Measurements from ENCODE around the gene UPK2.
"Not testable (repeated sequence)": the region's sequence is repeated elsewhere in the genome, so short reads cannot be mapped to it uniquely, and the experiment has no call there.

UPK2 gene

DNA sequence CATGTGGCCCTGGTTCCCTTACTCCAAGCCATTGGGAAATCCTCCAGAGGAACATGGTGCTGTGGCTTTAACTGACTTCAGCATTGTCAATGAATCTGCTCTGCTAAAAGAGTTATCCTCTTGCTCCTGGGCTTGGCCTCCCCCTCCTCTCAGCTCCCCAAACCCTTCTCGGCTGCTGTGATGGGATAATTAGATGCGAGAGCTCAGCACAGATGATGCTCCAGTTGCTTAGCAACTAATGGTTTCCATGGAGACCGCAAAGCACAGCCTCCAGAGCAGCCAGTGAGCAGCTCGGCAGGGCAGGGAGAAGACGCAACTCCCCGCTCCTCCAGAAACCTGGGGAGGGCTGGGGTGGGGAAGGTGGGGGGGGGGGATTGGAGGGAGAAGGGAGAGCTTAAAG lies 2.8 kb upstream of the UPK2 start:
- Histone ChIP-seq H3K4me3 (ENCODE audit: low read depth in 1 of 2, low read length in 2 of 2) (no peak overlapping the region), H3K4me2 (ENCODE audit: insufficient read depth, low read length) (no peak overlapping the region), H2AFZ (ENCODE audit: low read depth, low read length) (no peak overlapping the region), H3K27me3 (ENCODE audit: insufficient read depth, low read length, poor library complexity) (peaks cover under 1% of the 10 kb centered on the region), H3K79me2 (ENCODE audit: insufficient read depth, low read length) (no peaks in the 10 kb centered on the region), H3K36me3 (ENCODE audit: insufficient read depth, low read length) (no peaks in the 10 kb centered on the region), H3K4me1 (ENCODE audit: insufficient read depth, low read length) (no peaks in the 10 kb centered on the region), H3K27ac (ENCODE audit: low read length) (no peak overlapping the region), H4K20me1 (ENCODE audit: insufficient read depth, low read length) (no peaks in the 10 kb centered on the region), H3K9me3 (ENCODE audit: insufficient read depth, low read length, severe bottlenecking) (no peaks in the 10 kb centered on the region), H3K9ac (ENCODE audit: low read depth, low read length) (no peak overlapping the region)
- peak; percentile 21 for DNase-seq
- no peak for TF ChIP-seq EZH2 (IDR thresholded peaks at IDR 0.05; ENCODE audit: borderline replicate concordance, low read depth, low read length, severe bottlenecking)
- no peak for TF ChIP-seq CTCF (IDR thresholded peaks at IDR 0.05; ENCODE audit: borderline replicate concordance, extremely low read depth, low read length, poor library complexity, severe bottlenecking)
- ATAC-seq (ENCODE audit: insufficient read depth, low read depth) = no peak

GRCh38 chr11:118953976-118954375 lies 2.1 kb upstream of the UPK2 start:
- not testable (repeated sequence) for ATAC-seq (ENCODE audit: insufficient read depth, low read depth); H3K4me1 ChIP-seq (ENCODE audit: insufficient read depth, low read length); H3K27ac ChIP-seq (ENCODE audit: low read length); H4K20me1 ChIP-seq (ENCODE audit: insufficient read depth, low read length); H3K27me3 ChIP-seq (ENCODE audit: insufficient read depth, low read length, poor library complexity); H2AFZ ChIP-seq (ENCODE audit: low read depth, low read length); H3K79me2 ChIP-seq (ENCODE audit: insufficient read depth, low read length); H3K36me3 ChIP-seq (ENCODE audit: insufficient read depth, low read length); H3K9me3 ChIP-seq (ENCODE audit: insufficient read depth, low read length, severe bottlenecking); H3K4me3 ChIP-seq (ENCODE audit: low read depth in 1 of 2, low read length in 2 of 2); H3K4me2 ChIP-seq (ENCODE audit: insufficient read depth, low read length); H3K9ac ChIP-seq (ENCODE audit: low read depth, low read length); DNase-seq

- no peak overlapping the region for H3K27ac ChIP-seq (ENCODE audit: low read length)
- H3K9me3 ChIP-seq (ENCODE audit: insufficient read depth, low read length, severe bottlenecking) = no peaks in the 10 kb centered on the region
- no peak overlapping the region for H3K9ac ChIP-seq (ENCODE audit: low read depth, low read length)
- no peak overlapping the region for H3K4me2 ChIP-seq (ENCODE audit: insufficient read depth, low read length)
- ATAC-seq (ENCODE audit: insufficient read depth, low read depth) = peak; percentile 17; the same call in 1 of the 3 replicates
- no peaks in the 10 kb centered on the region for H3K27me3 ChIP-seq (ENCODE audit: insufficient read depth, low read length, poor library complexity)
- DNase-seq = no peak
- H2AFZ ChIP-seq (ENCODE audit: low read depth, low read length) = no peak overlapping the region
- no peak for TF ChIP-seq CTCF (IDR thresholded peaks at IDR 0.05; ENCODE audit: borderline replicate concordance, extremely low read depth, low read length, poor library complexity, severe bottlenecking)
- TF ChIP-seq EZH2 (IDR thresholded peaks at IDR 0.05; ENCODE audit: borderline replicate concordance, low read depth, low read length, severe bottlenecking) = no peak
- no peaks in the 10 kb centered on the region for H3K79me2 ChIP-seq (ENCODE audit: insufficient read depth, low read length)
- no peak overlapping the region for H3K4me3 ChIP-seq (ENCODE audit: low read depth in 1 of 2, low read length in 2 of 2)
- no peaks in the 10 kb centered on the region for H3K36me3 ChIP-seq (ENCODE audit: insufficient read depth, low read length)
- no peaks in the 10 kb centered on the region for H4K20me1 ChIP-seq (ENCODE audit: insufficient read depth, low read length)
- no peaks in the 10 kb centered on the region for H3K4me1 ChIP-seq (ENCODE audit: insufficient read depth, low read length)
These were observed 860 bp downstream of the UPK2 start for GRCh38 chr11:118956847-118957469.

DNA sequence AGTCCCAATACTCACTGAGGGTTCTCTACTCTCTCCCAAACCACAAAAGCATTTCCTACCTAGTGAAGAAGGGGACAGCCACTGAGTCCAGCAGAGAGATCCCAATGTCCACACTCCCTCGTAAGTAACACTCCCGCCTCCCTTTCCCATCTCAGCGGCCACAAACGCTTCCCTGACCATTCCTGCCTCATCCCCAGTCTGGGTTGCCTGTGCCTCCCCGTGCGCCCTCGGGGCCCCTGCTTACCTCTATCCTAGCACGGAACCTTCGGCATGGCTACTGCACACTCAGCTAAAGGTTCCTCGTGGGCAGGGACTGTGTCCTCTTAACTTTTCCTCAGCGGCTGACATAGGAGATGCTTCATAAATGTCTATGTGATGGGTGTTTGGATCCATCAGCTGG lies 1.5 kb downstream of the UPK2 start:
- Histone ChIP-seq H2AFZ (ENCODE audit: low read depth, low read length) (no peak overlapping the region), H3K27me3 (ENCODE audit: insufficient read depth, low read length, poor library complexity) (no peaks in the 10 kb centered on the region), H3K27ac (ENCODE audit: low read length) (no peak overlapping the region), H3K4me3 (ENCODE audit: low read depth in 1 of 2, low read length in 2 of 2) (no peak overlapping the region), H3K4me2 (ENCODE audit: insufficient read depth, low read length) (no peak overlapping the region), H3K36me3 (ENCODE audit: insufficient read depth, low read length) (no peaks in the 10 kb centered on the region), H3K9me3 (ENCODE audit: insufficient read depth, low read length, severe bottlenecking) (no peaks in the 10 kb centered on the region), H4K20me1 (ENCODE audit: insufficient read depth, low read length) (no peaks in the 10 kb centered on the region), H3K79me2 (ENCODE audit: insufficient read depth, low read length) (no peaks in the 10 kb centered on the region), H3K9ac (ENCODE audit: low read depth, low read length) (no peak overlapping the region), H3K4me1 (ENCODE audit: insufficient read depth, low read length) (no peaks in the 10 kb centered on the region)
- ATAC-seq (ENCODE audit: insufficient read depth, low read depth) (no peak), DNase-seq (no peak)
- TF ChIP-seq CTCF (IDR thresholded peaks at IDR 0.05; ENCODE audit: borderline replicate concordance, extremely low read depth, low read length, poor library complexity, severe bottlenecking) = no peak
- no peak for TF ChIP-seq EZH2 (IDR thresholded peaks at IDR 0.05; ENCODE audit: borderline replicate concordance, low read depth, low read length, severe bottlenecking)
